Measurements from ENCODE around the gene C14orf132. TPM values are rescaled to one million over a fixed set of nuclear protein-coding genes. Genes with fewer than 3 reads are reported as not detected.
"Not testable (repeated sequence)": the region's sequence is repeated elsewhere in the genome, so short reads cannot be mapped to it uniquely, and the experiment has no call there.

C14orf132 gene
- total and polyA plus RNA-seq, 2 experiments from 2014 or later = 13.9 to 14.1 TPM

- Histone ChIP-seq H3K36me3 (no peaks in the 10 kb centered on the region), H3K27me3 (no peaks in the 10 kb centered on the region), H3K4me3 (no peak overlapping the region), H3K9me3 (ENCODE audit: low read depth) (no peaks in the 10 kb centered on the region), H3K27ac (no peak overlapping the region), H3K4me1 (ENCODE audit: low read depth) (no peaks in the 10 kb centered on the region)
- no peak for TF ChIP-seq CTCF (IDR thresholded peaks at IDR 0.05; ENCODE audit: low read depth, low read length)
- DNase-seq (ENCODE audit: low read depth in 1 of 2, low spot score in 1 of 2) = no peak
Measured at GRCh38 chr14:96002498-96002884, 36.7 kb upstream of the C14orf132 start.

DNA sequence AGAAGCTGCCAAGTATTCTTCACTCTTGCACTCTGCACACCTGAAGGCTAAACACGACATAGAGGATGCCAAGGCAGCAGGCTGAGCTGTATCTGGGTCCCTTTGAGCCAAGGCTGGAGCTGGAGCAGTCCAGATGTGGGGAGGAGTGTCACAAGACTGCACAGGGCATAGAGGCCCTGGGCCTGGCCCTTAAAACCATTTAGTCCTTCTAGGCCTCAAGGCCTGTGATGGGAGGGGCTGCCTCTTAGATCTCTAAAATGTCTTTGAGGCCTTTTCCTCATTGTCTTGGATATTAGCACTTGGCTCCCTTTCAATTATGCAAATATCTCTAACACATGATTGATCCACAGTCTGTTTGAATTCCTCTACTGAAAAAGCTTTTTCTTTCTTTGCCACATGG is 28.0 kb upstream of the C14orf132 start:
- no peaks in the 10 kb centered on the region for H3K27me3 ChIP-seq
- H3K4me1 ChIP-seq (ENCODE audit: low read depth) = no peaks in the 10 kb centered on the region
- no peak overlapping the region for H3K4me3 ChIP-seq
- TF ChIP-seq CTCF (IDR thresholded peaks at IDR 0.05; ENCODE audit: low read depth, low read length) = no peak
- no peak for DNase-seq (ENCODE audit: low read depth in 1 of 2, low spot score in 1 of 2)
- H3K27ac ChIP-seq = no peak overlapping the region
- no peaks in the 10 kb centered on the region for H3K9me3 ChIP-seq (ENCODE audit: low read depth)
- no peaks in the 10 kb centered on the region for H3K36me3 ChIP-seq

- Histone ChIP-seq H3K36me3 (no peaks in the 10 kb centered on the region), H3K9me3 (ENCODE audit: low read depth) (no peaks in the 10 kb centered on the region), H3K4me3 (no peak overlapping the region), H3K4me1 (ENCODE audit: low read depth) (no peaks in the 10 kb centered on the region), H3K27me3 (no peaks in the 10 kb centered on the region), H3K27ac (no peak overlapping the region)
- no peak for TF ChIP-seq CTCF (IDR thresholded peaks at IDR 0.05; ENCODE audit: low read depth, low read length)
- no peak for DNase-seq (ENCODE audit: low read depth in 1 of 2, low spot score in 1 of 2)
Measured at GRCh38 chr14:96011607-96012006, 27.6 kb upstream of the C14orf132 start.

DNA sequence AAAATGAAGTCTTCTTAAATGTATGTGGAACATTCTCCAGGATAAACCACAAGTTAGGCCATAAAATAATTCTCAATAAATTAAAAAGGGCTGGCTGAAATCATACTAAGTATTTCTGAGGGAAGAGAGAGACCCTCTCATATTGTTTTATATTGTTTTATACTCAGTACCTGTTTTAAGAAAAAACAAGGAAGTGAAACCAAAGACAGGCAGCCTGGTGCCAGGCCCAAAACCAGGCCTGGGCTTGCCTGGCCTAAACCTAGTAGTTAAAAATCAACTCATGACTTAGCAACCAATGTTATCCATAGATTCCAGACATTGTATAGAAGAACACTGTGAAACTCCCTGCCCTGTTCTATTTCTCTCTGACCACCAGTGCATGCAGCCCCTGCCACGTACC is 26.4 kb upstream of the C14orf132 start:
- H3K9me3 ChIP-seq (ENCODE audit: low read depth); H3K4me3 ChIP-seq; H3K27ac ChIP-seq; H3K27me3 ChIP-seq; H3K36me3 ChIP-seq; H3K4me1 ChIP-seq (ENCODE audit: low read depth); DNase-seq (ENCODE audit: low read depth in 1 of 2, low spot score in 1 of 2): not testable (repeated sequence)

- H3K27ac ChIP-seq = no peak overlapping the region
- H3K36me3 ChIP-seq = no peaks in the 10 kb centered on the region
- TF ChIP-seq CTCF (IDR thresholded peaks at IDR 0.05; ENCODE audit: low read depth, low read length) = no peak
- no peaks in the 10 kb centered on the region for H3K9me3 ChIP-seq (ENCODE audit: low read depth)
- H3K27me3 ChIP-seq = no peaks in the 10 kb centered on the region
- DNase-seq (ENCODE audit: low read depth in 1 of 2, low spot score in 1 of 2) = no peak
- no peak overlapping the region for H3K4me3 ChIP-seq
- H3K4me1 ChIP-seq (ENCODE audit: low read depth) = peaks cover 4% of the 10 kb centered on the region
Measured at GRCh38 chr14:96014176-96014575, 25.0 kb upstream of the C14orf132 start.

GRCh38 chr14:96016501-96017160 is 22.5 kb upstream of the C14orf132 start:
- Histone ChIP-seq H3K36me3 (no peaks in the 10 kb centered on the region), H3K27me3 (no peaks in the 10 kb centered on the region), H3K9me3 (ENCODE audit: low read depth) (no peaks in the 10 kb centered on the region), H3K27ac (peak overlapping the region; percentile 24), H3K4me1 (ENCODE audit: low read depth) (peaks cover 4% of the 10 kb centered on the region), H3K4me3 (no peak overlapping the region)
- peak; percentile 10 to 77 for DNase-seq (ENCODE audit: low read depth in 1 of 2, low spot score in 1 of 2)
- no peak for TF ChIP-seq CTCF (IDR thresholded peaks at IDR 0.05; ENCODE audit: low read depth, low read length)
